ENCODE data around the gene LCN6. TPM values are rescaled to one million over a fixed set of nuclear protein-coding genes. Genes with fewer than 3 reads are reported as not detected.

The LCN6 gene
- total and polyA plus RNA-seq, 2 of the 4 experiments (the other 2 are of a cell fraction): not detected

DNA sequence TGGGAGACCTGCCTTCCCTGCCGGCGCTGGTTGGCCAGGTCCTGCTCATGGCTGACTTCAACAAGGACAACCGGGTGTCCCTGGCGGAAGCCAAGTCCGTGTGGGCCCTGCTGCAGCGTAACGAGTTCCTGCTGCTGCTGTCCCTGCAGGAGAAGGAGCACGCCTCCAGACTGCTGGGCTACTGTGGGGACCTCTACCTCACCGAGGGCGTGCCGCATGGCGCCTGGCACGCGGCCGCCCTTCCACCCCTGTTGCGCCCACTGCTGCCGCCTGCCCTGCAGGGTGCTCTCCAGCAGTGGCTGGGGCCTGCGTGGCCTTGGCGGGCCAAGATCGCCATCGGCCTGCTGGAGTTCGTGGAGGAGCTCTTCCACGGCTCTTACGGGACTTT lies 25.4 kb downstream of the LCN6 start:
- peaks cover 19% of the 10 kb centered on the region for H3K9me1 ChIP-seq (ENCODE audit: insufficient read depth, low read length)
- H3K56ac ChIP-seq (ENCODE audit: extremely low read depth, insufficient read depth, low read length): no peak overlapping the region
- H2AFZ ChIP-seq (replicated peaks; ENCODE audit: low read length, poor library complexity): no peak overlapping the region
- no peaks in the 10 kb centered on the region for H3K9me3 ChIP-seq (ENCODE audit: control insufficient read depth, insufficient read depth, low read length)
- DNase-seq (no peak), ATAC-seq (ENCODE audit: low read depth) (no peak)
- no peak overlapping the region for H3K4ac ChIP-seq (ENCODE audit: low read depth, low read length)
- no peak overlapping the region for H3K23ac ChIP-seq (ENCODE audit: low read depth, low read length)
- POLR2A ChIA-PET (ENCODE audit: unreplicated experiment): no interaction called here
- no peaks in the 10 kb centered on the region for H3K27me3 ChIP-seq (ENCODE audit: control insufficient read depth, insufficient read depth, low read length)
- dilution Hi-C loops (cut with HindIII; ENCODE audit: low sequenced_read_pairs, unreplicated experiment) (no loop called here), in situ Hi-C loops (cut with MboI; ENCODE audit: low sequenced_read_pairs) (no loop called here), intact Hi-C loops (cut with micrococcal nuclease) (no loop called here)
- H3K36me3 ChIP-seq (ENCODE audit: control insufficient read depth, insufficient read depth, low read length): peaks cover 51% of the 10 kb centered on the region
- WGBS, 2 experiments (ENCODE audit: extremely low coverage in 2 of 2, insufficient read length in 1 of 2): 89% methylated on average over 18 of the region's 24 CpGs; no CpG with 5 or more reads in 1 of the 2 experiments
- H4K8ac ChIP-seq (ENCODE audit: low read depth in 2 of 2, low read length in 2 of 2): no peak overlapping the region
- peaks cover 81% of the 10 kb centered on the region for H4K20me1 ChIP-seq (ENCODE audit: insufficient read depth, low read length)
- no peak overlapping the region for H2BK120ac ChIP-seq (ENCODE audit: low read depth, low read length)
- BruUV-seq (replicated peaks): no TSS peak
- peaks cover 11 to 51% of the 10 kb centered on the region in 2 experiments for H3K79me1 ChIP-seq (ENCODE audit: low read depth in 1 of 2, low read length in 2 of 2)
- H2BK15ac ChIP-seq (ENCODE audit: low read depth, low read length): no peak overlapping the region
- CTCF ChIA-PET: no interaction called here
- no peak overlapping the region for H3K27ac ChIP-seq (ENCODE audit: insufficient read depth, low read length)
- H3K9ac ChIP-seq (ENCODE audit: low read depth, low read length): no peak overlapping the region
- peaks cover 21% of the 10 kb centered on the region for H3K4me1 ChIP-seq (ENCODE audit: control insufficient read depth, insufficient read depth, low read length)
- no peak overlapping the region for H3K4me2 ChIP-seq (ENCODE audit: low read depth, low read length)
- no peak overlapping the region for H3K4me3 ChIP-seq (ENCODE audit: insufficient read depth, low read depth, low read length)
- no peak overlapping the region for H3K18ac ChIP-seq (ENCODE audit: low read depth, low read length)
- no peak overlapping the region for H2AK9ac ChIP-seq (replicated peaks; ENCODE audit: low read depth, low read length, poor library complexity)
- H3K14ac ChIP-seq (replicated peaks; ENCODE audit: low read depth, low read length): no peak overlapping the region
- H4K5ac ChIP-seq (ENCODE audit: low read depth, low read length): no peak overlapping the region
- TF ChIP-seq MAZ (IDR thresholded peaks at IDR 0.05; ENCODE audit: borderline replicate concordance, low read depth, low read length): no peak
- TF ChIP-seq, protein P1, sequence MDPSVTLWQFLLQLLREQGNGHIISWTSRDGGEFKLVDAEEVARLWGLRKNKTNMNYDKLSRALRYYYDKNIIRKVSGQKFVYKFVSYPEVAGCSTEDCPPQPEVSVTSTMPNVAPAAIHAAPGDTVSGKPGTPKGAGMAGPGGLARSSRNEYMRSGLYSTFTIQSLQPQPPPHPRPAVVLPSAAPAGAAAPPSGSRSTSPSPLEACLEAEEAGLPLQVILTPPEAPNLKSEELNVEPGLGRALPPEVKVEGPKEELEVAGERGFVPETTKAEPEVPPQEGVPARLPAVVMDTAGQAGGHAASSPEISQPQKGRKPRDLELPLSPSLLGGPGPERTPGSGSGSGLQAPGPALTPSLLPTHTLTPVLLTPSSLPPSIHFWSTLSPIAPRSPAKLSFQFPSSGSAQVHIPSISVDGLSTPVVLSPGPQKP (IDR thresholded peaks at IDR 0.05; ENCODE audit: borderline replicate concordance, low read depth, low read length): no peak
- TF ChIP-seq MXI1 (IDR thresholded peaks at IDR 0.05; ENCODE audit: borderline replicate concordance, low read depth, low read length): no peak
- no peak overlapping the region for H4K91ac ChIP-seq (ENCODE audit: insufficient read depth, low read depth, low read length)
- H2BK20ac ChIP-seq (ENCODE audit: low read depth, low read length): no peak overlapping the region
- H2AK5ac ChIP-seq (ENCODE audit: low read depth, low read length): no peak overlapping the region
- no peak overlapping the region for H2BK5ac ChIP-seq (ENCODE audit: low read depth, low read length, poor library complexity, severe bottlenecking)

Measured in IMR-90 (cell line).